GM21390 (cell line): ENCODE results near the gene KRTAP5-7.
"Not testable (repeated sequence)": the region's sequence is repeated elsewhere in the genome, so short reads cannot be mapped to it uniquely, and the experiment has no call there.

Source experiments
- ATAC-seq: cut with Tn5 transposase; IDR thresholded peaks from one replicate; pipeline ENCODE4 v1.9.1; 2021; ENCODE audit not compliant: unreplicated experiment

The KRTAP5-7 gene

DNA sequence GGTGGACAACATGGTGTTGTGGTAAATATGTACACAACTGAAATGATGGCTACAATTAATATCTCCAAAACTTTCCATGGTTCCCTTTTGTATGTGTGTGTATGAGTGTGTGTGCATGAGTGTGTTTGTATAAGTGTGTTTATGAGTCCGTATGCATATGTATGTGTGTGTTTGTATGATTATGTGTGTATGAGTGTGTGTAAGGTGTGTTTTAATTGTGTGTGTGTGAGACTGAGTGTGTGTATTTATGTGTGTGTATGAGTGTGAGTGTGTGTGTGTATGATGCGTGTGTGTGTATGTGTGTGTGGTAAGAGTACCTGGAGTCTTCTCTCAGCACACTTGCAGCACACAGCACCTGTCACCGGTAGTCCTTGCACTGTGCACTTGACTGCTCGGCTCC lies 29.0 kb downstream of the KRTAP5-7 start:
- no peak for ATAC-seq

DNA sequence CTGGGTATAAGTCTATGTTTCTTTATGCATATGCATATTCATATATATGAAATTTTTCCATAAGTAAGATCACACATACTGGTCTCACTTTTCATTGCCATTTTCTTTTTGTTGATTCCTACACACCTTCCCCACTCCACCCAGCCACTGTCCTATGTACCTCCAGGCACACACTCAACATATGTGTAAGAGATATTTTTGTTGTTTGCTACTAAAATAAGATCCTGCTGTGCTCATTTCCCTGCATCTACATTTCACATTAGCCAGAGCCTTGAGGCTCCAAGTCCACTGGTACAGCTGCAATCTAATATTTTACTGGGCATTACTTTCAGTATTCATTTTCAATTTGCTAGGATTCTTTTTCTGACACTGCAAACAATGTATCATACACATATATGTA lies 30.2 kb downstream of the KRTAP5-7 start:
- ATAC-seq = no peak

DNA sequence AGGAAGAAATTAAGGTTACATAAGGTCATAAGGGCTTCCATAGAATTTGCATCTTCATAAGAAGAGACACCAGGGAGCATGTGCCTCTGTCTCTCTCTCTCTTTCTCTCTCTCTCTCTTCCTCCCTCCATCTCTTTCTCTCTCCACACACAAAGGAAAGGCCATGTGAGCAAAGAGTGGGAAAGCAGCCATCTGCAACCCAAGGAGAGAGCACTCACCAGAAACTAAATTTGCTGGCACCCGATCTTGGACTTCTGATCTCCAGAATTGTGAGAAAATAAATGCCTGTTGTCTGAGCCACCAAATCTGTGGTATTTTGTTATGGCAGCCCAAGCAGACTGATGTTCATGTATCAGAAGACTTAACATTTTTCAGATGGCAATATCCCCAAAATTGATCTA lies 31.9 kb downstream of the KRTAP5-7 start:
- no peak for ATAC-seq

DNA sequence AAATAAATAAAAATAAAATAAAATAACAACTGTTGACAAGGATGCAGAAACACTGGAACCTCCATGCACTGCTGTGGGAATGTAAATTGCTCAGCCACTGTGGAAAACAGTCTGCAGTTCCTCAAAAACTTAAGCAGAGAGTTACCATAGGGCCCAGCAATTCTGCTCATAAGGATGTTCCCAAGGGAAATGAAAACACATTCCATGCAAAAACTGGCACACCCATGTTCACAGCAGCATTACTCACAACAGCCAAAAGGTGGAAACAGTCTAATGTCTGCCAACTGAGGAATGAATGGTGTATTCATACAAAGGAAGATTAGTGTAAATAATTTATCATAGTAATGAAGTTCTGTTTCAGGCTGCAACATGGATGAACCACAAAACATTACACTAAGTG lies 35.1 kb downstream of the KRTAP5-7 start:
- no peak for ATAC-seq

DNA sequence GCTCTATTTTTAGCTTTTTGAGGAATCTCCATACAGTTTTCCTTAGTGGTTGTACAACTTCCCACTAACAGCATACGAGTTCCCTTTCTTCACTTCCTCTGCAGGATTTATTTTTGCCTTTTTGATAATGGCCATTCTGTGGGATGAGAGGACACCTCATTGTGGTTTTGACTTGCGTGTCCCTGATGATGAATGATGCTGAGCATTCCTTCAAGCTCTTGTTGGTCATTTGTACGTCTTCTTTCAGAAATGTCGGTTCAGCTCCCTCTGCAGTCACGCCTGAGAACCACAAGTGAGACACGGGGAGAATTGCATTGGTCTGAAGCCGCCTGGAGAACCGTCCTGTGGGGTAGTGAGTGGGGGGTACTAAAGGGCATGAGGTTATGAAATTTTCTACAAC lies 36.3 kb downstream of the KRTAP5-7 start:
- ATAC-seq = no peak

DNA sequence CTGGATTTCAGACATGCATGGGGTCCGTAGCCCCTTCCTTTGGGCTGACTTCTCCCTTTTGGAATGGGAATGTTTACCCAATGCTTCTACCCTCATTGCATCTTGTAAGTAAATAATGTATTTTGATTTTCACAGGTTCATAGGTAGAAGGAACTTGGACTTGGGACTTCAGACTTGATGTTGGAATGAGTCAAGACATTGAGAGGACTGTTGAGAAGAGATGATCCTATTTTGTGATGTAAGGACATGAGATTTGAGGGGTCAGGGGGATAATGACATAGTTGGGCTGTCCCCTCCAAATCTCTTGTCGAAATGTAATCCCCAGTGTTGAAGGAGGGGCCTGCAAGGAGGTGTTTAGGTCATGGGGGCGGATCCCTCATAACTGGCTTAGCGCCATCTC lies 37.4 kb downstream of the KRTAP5-7 start:
- no peak for ATAC-seq

DNA sequence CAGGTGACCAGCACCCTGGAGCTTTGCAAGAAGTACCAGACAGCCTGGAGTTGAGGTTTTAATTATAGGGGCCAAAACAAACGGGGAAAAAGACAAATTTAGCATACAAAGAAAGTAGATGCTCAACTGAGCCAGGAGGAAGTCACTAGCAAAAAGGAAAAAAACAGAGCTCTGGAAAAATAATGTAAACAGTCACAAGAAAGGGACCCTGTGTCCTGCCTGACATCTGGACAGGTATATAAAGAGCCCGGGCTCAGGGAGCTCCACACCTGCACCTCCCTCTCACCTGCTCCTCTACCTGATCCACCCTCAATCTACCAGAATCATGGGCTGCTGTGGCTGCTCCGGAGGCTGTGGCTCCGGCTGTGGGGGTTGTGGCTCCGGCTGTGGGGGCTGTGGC lies 38.2 kb downstream of the KRTAP5-7 start, which contains the start of gene KRTAP5-10:
TSS of gene KRTAP5-10 (plus strand) at position 301 of the 400 bp plus-strand sequence. CDS start at position 326, 25 bp downstream.
- no peak for ATAC-seq

DNA sequence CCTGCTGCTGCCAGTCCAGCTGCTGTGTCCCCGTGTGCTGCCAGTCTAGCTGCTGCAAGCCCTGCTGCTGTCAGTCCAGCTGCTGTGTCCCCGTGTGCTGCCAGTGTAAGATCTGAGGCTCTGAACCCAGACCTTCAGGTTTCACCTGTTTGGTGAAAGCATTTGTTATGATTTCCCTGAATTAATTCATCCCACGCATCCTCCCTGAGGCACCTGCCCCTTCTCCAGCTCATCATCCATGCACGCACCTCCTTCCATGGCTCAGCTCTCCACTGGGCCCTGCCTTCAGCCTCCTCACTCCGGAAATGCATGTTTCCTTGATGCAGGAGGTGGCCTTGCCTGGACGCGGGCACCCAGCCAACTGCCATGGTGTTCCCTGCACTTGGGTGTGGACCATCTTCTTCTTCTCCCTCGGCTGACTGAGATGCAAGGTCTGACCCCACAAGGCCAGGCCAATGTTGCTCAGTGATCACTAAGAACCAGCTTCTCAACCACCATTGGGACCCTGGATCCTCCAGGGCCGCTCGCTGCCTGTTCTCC lies 39.1 kb downstream of the KRTAP5-7 start:
- no peak for ATAC-seq

DNA sequence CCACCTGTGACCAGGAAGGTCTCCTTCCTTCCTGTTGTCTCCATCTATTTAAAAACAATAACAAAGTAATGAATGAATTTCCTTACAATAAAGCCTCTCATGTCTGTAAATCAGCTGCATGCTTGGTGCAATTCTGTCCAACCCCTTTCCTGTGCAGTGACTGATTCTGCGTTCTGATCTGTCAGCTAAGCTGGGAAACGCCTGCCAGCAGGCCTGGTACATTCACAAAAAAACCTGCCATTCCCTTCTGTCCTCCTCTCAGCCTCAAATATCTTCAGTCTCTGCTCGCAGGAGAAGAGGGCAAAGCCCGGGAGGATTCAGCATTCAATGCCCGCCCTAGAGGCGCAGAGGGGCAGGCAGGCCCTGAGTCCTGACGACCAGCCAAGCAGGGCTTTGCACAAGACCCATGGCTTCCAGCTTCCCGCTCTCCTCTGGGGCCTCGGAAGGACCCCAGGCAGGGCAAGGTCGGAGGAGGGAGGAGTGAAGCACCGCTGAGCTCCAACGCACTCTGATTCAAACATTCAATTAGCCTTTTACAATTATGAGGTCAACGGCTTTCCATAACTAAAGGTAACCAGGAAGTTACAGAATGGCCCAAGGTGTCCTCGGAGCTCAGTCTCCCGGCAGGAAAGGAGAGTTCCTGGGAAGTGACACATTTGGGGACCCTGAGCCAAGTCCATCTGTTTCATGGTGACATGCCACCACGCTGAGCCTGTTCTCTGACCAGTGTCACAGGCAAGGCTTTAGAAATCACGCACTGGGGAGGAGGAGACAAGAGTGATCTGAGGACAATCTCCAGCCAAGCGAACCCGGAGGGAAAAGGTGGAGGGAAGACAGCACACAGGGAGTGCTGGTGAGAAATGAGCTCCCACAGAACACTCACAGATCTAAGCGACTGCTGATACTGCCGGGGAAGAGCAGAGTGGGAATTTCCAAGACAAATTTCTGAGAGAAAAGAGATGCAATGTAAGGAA lies 39.8 kb downstream of the KRTAP5-7 start:
- not testable (repeated sequence) for ATAC-seq

DNA sequence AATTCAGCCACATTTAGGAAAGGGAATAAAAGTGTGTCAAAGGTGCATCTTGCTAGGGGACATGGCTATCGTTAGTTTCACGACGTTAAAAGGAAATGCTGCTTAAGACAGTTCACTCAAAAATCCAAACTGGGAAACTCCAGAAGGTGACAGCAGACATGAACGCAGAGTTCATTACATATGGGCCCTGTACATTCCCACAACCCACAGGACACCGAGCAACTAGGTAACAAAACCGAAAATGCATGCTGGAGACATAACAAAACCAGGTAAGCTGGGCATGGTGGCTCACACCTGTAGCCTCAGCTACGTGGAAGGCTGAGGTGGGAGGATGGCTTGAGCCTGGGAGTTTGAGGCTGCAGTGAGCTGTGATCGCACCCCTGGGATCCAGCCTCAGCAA lies 40.6 kb downstream of the KRTAP5-7 start:
- ATAC-seq = not testable (repeated sequence)

DNA sequence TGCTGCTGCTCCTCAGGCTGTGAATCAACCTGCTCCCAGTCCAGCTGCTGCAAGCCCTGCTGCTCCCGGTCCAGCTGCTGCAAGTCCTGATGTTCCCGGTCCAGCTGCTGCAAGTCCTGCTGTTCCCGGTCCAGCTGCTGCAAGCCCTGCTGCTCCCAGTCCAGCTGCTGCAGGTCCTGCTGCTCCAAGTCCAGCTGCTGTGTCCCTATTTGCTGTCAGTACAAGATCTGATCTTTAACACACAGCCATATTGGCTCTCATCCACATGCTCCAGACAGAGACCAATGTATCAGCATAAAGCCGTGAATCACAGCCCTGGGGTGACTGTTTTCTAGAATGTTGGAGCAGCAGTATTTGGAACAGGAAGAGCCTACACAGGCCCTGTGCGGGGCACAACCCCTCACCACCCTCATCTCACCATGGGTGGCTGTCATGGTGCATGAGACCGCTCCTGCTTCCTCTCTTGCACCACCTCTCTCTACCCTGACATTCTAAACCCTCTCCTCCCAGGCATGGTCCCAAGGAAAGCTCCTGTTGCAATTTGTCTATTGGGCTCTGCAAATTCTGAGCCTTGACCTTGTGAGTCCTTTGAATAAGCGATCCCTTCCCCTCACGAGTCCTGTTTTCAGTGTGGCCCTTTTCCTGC lies 41.8 kb downstream of the KRTAP5-7 start:
- ATAC-seq = no peak

DNA sequence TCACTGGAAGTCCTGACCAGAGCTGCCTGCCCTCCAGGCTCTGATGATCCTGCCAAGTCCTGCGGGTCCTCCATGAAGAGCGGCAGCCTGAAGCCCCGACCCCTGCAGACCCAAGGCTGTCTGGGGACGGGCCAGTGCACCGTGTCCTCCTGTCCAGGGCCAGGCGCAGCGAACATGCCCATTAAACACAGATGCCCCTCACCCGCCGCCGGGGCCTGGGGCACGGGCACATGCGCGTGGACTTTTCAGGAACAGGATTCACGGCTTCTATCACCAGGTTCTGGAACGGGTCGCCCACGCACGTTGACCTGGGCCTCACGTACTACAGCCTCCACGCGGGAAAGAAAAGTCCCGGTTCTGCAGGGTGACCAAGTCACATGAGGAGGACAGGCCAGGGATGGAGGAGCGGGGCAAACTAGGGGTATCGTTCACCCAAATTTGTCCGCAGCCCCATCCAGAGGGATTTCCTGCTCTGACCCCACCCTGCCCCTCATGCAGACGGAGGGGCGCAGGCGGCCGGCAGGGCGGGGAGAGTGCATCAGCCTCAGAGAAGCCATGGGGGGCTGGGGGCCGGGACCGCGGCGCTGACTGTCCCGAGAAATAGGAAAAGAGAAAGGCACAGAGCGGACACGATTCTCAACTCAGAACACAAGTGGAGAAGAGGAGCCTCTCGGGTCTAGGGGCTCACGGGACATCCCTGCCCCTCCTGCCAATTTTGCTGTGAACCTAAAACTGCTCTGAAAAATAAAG lies 44.2 kb downstream of the KRTAP5-7 start:
- not testable (repeated sequence) for ATAC-seq

DNA sequence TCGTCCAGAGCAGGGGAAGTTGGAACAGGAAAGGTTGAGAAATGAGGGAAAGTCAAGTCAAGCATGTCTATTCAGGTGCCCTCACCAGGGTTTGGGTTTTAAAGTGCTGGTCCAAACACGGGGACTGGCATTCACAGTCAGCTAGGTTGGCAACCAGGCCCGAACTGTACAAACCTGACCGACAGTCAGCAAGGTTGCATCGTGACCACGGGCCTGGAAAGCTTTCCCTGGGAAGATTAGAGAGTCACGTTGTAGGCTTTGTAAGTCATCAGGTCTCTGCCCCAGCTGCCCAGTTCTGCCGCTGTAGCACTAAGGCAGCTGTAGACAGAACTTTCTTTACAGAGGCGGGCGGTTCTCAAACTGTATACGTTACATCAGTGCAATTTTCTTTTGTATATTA lies 45.7 kb downstream of the KRTAP5-7 start:
- ATAC-seq = no peak

DNA sequence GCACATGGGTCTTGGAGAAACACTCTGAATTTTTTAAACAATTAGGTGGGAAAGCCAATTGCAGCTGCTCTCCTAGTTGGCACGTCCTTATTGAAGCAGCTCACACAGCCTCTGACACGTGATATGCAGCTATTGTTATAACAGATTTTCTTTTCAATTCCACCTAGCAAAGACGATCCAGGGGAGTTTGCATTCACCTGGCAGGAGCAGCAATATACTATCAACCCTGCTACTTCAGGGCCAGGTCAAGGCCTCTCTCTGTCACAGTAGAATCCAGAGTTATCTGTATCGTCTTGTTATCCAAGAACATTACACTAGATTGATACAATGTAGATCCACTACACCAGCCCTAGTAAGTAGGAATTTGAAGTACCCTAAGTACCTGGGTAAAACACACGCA lies 47.4 kb downstream of the KRTAP5-7 start:
- no peak for ATAC-seq

DNA sequence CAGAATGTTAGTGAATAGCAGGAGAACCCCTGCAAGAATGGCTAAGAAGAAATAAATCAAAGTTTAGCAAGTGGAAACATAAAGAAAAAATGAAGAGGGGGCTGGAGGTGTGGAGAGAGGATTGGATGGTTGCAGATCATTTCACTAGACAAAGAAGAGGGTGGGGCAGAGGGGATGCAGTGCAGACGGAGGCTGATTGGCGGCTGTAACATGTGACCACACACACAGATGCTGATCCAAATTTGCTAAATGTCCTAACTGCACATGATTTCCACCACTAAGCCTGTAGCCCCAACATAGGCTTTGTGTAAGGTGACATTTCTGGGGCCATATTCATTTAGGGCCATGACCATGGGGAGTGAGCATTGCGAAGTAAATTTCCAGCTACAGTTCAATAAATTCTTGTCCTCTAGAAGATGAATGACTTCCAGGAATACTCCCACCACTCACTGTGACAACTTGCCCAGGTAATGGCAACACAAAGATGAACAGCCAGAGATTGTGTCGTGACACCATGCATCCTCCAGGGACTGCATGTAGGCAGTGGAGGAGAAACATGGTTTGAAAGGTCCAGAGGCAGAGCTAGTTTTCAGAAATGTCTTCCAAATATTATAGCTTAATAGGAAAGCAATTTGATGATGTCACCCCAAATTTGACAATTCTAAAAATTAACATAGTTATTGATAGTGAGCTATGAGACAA lies 48.8 kb downstream of the KRTAP5-7 start:
- no peak for ATAC-seq

DNA sequence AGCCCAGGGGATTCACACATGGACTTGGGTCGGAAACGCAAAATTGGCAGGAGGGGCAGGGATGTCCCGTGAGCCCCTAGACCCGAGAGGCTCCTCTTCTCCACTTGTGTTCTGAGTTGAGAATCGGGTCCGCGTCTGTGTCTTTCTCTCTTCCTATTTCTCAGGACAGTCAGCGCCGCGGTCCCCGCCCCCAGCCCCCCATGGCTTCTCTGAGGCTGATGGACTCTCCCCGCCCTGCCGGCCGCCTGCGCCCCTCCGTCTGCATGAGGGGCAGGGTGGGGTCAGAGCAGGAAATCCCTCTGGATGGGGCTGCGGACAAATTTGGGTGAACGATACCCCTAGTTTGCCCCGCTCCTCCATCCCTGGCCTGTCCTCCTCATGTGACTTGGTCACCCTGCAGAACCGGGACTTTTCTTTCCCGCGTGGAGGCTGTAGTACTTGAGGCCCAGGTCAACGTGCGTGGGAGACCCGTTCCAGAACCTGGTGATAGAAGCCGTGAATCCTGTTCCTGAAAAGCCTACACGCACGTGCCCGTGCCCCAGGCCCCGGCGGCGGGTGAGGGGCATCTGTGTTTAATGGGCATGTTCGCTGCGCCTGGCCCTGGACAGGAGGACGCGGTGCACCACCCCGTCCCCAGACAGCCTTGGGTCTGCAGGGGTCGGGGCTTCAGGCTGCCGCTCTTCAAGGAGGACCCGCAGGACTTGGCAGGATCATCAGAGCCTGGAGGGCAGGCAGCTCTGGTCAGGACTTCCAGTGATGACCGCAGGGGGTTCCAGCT lies 49.8 kb downstream of the KRTAP5-7 start:
- ATAC-seq = not testable (repeated sequence)

DNA sequence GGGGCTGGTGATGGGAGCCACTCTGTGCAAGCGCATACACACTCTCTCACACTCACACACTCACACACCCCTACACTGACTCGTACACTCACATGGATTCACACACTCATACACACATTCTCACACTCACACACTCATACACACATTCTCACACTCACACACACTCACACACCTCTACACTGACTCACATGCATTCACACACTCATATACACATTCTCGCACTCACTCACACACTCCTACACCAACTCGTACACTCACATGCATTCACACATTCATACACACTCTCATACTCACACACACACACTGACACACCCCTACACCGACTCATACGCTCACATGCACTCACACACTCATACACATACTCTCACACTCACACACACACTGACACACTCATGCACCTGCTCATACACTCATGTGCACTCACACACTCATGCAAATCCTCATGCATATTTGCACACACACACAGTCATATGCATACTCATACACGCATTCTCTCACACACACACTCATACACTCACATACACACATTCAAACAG lies 50.5 kb downstream of the KRTAP5-7 start:
- no peak for ATAC-seq
